Measurements from ENCODE around the gene VWCE. TPM values are rescaled to one million over a fixed set of nuclear protein-coding genes. Genes with fewer than 3 reads are reported as not detected.

The VWCE gene
- total and polyA plus RNA-seq, 10 of the 15 experiments (the other 5 are each of a cell fraction or from before 2014, with no cell fraction given), result 0.10 to 4.9 (median 2.4) TPM

DNA sequence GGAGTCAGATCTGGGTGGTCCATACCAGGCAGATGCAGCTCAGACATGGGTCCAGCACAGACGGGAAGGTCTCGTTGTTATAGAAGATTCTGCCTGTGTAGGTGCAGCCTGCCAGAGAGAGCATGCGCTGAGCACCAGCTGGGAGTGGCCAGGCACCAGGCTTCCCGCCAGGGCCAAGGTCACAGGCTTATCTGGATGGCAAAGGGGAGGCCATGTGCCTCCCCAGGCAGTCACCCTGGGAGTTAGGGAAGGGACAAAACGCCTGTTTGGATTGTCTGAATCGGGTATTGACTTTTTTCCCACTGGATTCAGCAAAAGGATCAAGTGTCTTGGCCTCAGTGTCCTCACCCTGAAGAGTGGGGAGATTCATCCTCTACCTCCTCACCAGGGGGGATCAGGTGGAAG is 27.7 kb downstream of the VWCE start:
- H3K4me3 ChIP-seq, result no peak overlapping the region
- H4K20me1 ChIP-seq (ENCODE audit: control insufficient read depth, insufficient read depth), result no peaks in the 10 kb centered on the region
- RAD21 ChIA-PET (ENCODE audit: unreplicated experiment), result no interaction called here
- H3K27me3 ChIP-seq (replicated peaks in 1 of 2; ENCODE audit: control insufficient read depth in 2 of 2, insufficient read depth in 2 of 2, low read length in 1 of 2), result no peaks in the 10 kb centered on the region
- H3K9me3 ChIP-seq (replicated peaks; ENCODE audit: control insufficient read depth, insufficient read depth, low read length), result no peaks in the 10 kb centered on the region
- SMC1A ChIA-PET (ENCODE audit: uncharacterized antibody, unreplicated experiment), result no interaction called here
- no peak for TF ChIP-seq RB1 (IDR thresholded peaks at IDR 0.05; ENCODE audit: borderline replicate concordance)
- TF ChIP-seq CBX5 (IDR thresholded peaks at IDR 0.05; ENCODE audit: low read depth), result no peak
- no peak for TF ChIP-seq LARP7 (IDR thresholded peaks at IDR 0.05)
- no peak for TF ChIP-seq SUPT20H (IDR thresholded peaks at IDR 0.05; ENCODE audit: borderline replicate concordance, control insufficient read depth, low read depth, low read length)
- no peak for TF ChIP-seq RAD51 (IDR thresholded peaks at IDR 0.05)
- TF ChIP-seq SIX5 (IDR thresholded peaks at IDR 0.05; ENCODE audit: low read depth, low read length, severe bottlenecking), result no peak
- TF ChIP-seq ESRRA (IDR thresholded peaks at IDR 0.05; ENCODE audit: low read length), result no peak
- TF ChIP-seq, protein P1, sequence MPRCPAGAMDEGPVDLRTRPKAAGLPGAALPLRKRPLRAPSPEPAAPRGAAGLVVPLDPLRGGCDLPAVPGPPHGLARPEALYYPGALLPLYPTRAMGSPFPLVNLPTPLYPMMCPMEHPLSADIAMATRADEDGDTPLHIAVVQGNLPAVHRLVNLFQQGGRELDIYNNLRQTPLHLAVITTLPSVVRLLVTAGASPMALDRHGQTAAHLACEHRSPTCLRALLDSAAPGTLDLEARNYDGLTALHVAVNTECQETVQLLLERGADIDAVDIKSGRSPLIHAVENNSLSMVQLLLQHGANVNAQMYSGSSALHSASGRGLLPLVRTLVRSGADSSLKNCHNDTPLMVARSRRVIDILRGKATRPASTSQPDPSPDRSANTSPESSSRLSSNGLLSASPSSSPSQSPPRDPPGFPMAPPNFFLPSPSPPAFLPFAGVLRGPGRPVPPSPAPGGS (IDR thresholded peaks at IDR 0.05; ENCODE audit: borderline replicate concordance, insufficient read depth, low read depth, low read length, poor library complexity, severe bottlenecking), result no peak
- TF ChIP-seq SIN3A (IDR thresholded peaks at IDR 0.05; ENCODE audit: low read depth, low read length), result no peak
- no peak for TF ChIP-seq SMC3 (IDR thresholded peaks at IDR 0.05; ENCODE audit: borderline replicate concordance, low read length)
- TF ChIP-seq, protein P2, sequence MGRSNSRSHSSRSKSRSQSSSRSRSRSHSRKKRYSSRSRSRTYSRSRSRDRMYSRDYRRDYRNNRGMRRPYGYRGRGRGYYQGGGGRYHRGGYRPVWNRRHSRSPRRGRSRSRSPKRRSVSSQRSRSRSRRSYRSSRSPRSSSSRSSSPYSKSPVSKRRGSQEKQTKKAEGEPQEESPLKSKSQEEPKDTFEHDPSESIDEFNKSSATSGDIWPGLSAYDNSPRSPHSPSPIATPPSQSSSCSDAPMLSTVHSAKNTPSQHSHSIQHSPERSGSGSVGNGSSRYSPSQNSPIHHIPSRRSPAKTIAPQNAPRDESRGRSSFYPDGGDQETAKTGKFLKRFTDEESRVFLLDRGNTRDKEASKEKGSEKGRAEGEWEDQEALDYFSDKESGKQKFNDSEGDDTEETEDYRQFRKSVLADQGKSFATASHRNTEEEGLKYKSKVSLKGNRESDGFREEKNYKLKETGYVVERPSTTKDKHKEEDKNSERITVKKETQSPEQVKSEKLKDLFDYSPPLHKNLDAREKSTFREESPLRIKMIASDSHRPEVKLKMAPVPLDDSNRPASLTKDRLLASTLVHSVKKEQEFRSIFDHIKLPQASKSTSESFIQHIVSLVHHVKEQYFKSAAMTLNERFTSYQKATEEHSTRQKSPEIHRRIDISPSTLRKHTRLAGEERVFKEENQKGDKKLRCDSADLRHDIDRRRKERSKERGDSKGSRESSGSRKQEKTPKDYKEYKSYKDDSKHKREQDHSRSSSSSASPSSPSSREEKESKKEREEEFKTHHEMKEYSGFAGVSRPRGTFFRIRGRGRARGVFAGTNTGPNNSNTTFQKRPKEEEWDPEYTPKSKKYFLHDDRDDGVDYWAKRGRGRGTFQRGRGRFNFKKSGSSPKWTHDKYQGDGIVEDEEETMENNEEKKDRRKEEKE (IDR thresholded peaks at IDR 0.05), result no peak
- TF ChIP-seq SMAD1 (IDR thresholded peaks at IDR 0.05; ENCODE audit: low read depth, partially characterized antibody), result no peak
- no peak for TF ChIP-seq SREBF1 (IDR thresholded peaks at IDR 0.05; ENCODE audit: low read length)
- TF ChIP-seq, protein P3, sequence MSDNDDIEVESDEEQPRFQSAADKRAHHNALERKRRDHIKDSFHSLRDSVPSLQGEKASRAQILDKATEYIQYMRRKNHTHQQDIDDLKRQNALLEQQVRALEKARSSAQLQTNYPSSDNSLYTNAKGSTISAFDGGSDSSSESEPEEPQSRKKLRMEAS (IDR thresholded peaks at IDR 0.05; ENCODE audit: low read depth, low read length), result no peak
- TF ChIP-seq FOS (IDR thresholded peaks at IDR 0.05; ENCODE audit: borderline replicate concordance, extremely low read depth, insufficient read length), result no peak
- no peak for TF ChIP-seq HDAC6 (IDR thresholded peaks at IDR 0.05; ENCODE audit: unreplicated experiment)
- no peak for TF ChIP-seq PML (IDR thresholded peaks at IDR 0.05; ENCODE audit: low read length)
- in situ Hi-C loops (cut with MboI), result loop anchor here (5.0 kb wide), 1 partner anchor 75 kb away; no protein-coding TSS in a partner anchor
- intact Hi-C loops (cut with micrococcal nuclease; ENCODE audit: unreplicated experiment), result no loop called here
- DNase-seq (ENCODE audit: low read depth, low spot score) (no peak), ATAC-seq (no peak), FAIRE-seq (no peak)
- H3K36me3 ChIP-seq (ENCODE audit: control insufficient read depth in 2 of 2, insufficient read depth in 2 of 2, low read length in 1 of 2), result no peaks in the 10 kb centered on the region; a peak in 1 of 4 replicates
- no TSS peak for BruUV-seq (replicated peaks)
- no peak overlapping the region for H2AFZ ChIP-seq (ENCODE audit: control insufficient read depth, low read depth, low read length)
- H3K79me2 ChIP-seq (ENCODE audit: control insufficient read depth, insufficient read depth, low read length), result no peaks in the 10 kb centered on the region
- no peak overlapping the region for H3K9ac ChIP-seq (ENCODE audit: control insufficient read depth, insufficient read depth, low read length)
- CTCF ChIA-PET, result no interaction called here
- H3K4me2 ChIP-seq (ENCODE audit: control insufficient read depth, insufficient read depth), result no peak overlapping the region
- WGBS (ENCODE audit: insufficient coverage, insufficient replicate concordance, low lambda C conversion rate, missing lambda C conversion rate), result 34% methylated on average over 6 of the region's 6 CpGs
- no peaks in the 10 kb centered on the region for H3K4me1 ChIP-seq (ENCODE audit: control insufficient read depth, insufficient read depth, low read length)
- no peak overlapping the region for H3K27ac ChIP-seq (ENCODE audit: control insufficient read depth, insufficient read depth)
- POLR2A ChIA-PET, result no interaction called here
